ENCODE data around the gene DENND5A. TPM values are rescaled to one million over a fixed set of nuclear protein-coding genes. Genes with fewer than 3 reads are reported as not detected.
"Not testable (repeated sequence)": the region's sequence is repeated elsewhere in the genome, so short reads cannot be mapped to it uniquely, and the experiment has no call there.

The DENND5A gene
- total RNA-seq, 3 donors from 2014 or later: 8.3 to 75.7 (median 17.3) TPM

GRCh38 chr11:9169595-9170295 lies 95.4 kb downstream of the DENND5A start:
- DNase-seq (no peak), ATAC-seq (no peak)
- no peak overlapping the region for H3K4me3 ChIP-seq
- H3K4me1 ChIP-seq (ENCODE audit: low read depth): no peaks in the 10 kb centered on the region
- TF ChIP-seq CTCF (IDR thresholded peaks at IDR 0.05): no peak
- intact Hi-C loops (cut with DNase I, micrococcal nuclease): no loop called here
- H3K9me3 ChIP-seq: no peaks in the 10 kb centered on the region
- no peaks in the 10 kb centered on the region for H3K36me3 ChIP-seq (ENCODE audit: low read depth)

GRCh38 chr11:9161991-9162390 lies 103.2 kb downstream of the DENND5A start:
- H3K9me3 ChIP-seq; DNase-seq; H3K4me3 ChIP-seq; H3K36me3 ChIP-seq (ENCODE audit: low read depth); ATAC-seq; intact Hi-C loops (cut with DNase I, micrococcal nuclease); H3K4me1 ChIP-seq (ENCODE audit: low read depth): not testable (repeated sequence)

GRCh38 chr11:9160166-9160565 lies 105.0 kb downstream of the DENND5A start:
- ATAC-seq (no peak), DNase-seq (no peak)
- H3K4me3 ChIP-seq: no peak overlapping the region
- H3K4me1 ChIP-seq (ENCODE audit: low read depth): no peaks in the 10 kb centered on the region
- H3K36me3 ChIP-seq (ENCODE audit: low read depth): no peaks in the 10 kb centered on the region
- no peak for TF ChIP-seq CTCF (IDR thresholded peaks at IDR 0.05)
- H3K9me3 ChIP-seq: no peaks in the 10 kb centered on the region
- intact Hi-C loops (cut with DNase I, micrococcal nuclease): no loop called here

- Histone ChIP-seq H3K4me1 (ENCODE audit: low read depth) (no peaks in the 10 kb centered on the region), H3K36me3 (ENCODE audit: low read depth) (peaks cover 3% of the 10 kb centered on the region), H3K9me3 (no peaks in the 10 kb centered on the region), H3K4me3 (no peak overlapping the region)
- DNase-seq (no peak), ATAC-seq (no peak)
- TF ChIP-seq CTCF (IDR thresholded peaks at IDR 0.05): no peak
- intact Hi-C loops (cut with DNase I, micrococcal nuclease): no loop called here
Measured at GRCh38 chr11:9158898-9159391, 106.2 kb downstream of the DENND5A start.

- ATAC-seq (no peak), DNase-seq (no peak)
- no peaks in the 10 kb centered on the region for H3K4me1 ChIP-seq (ENCODE audit: low read depth)
- H3K4me3 ChIP-seq: no peak overlapping the region
- intact Hi-C loops (cut with DNase I, micrococcal nuclease): no loop called here
- TF ChIP-seq CTCF (IDR thresholded peaks at IDR 0.05): no peak
- no peaks in the 10 kb centered on the region for H3K9me3 ChIP-seq
- peaks cover 3% of the 10 kb centered on the region for H3K36me3 ChIP-seq (ENCODE audit: low read depth)
Measured at GRCh38 chr11:9155930-9156329, 109.2 kb downstream of the DENND5A start.

- Histone ChIP-seq H3K4me1 (ENCODE audit: low read depth) (no peaks in the 10 kb centered on the region), H3K4me3 (no peak overlapping the region), H3K9me3 (no peaks in the 10 kb centered on the region), H3K36me3 (ENCODE audit: low read depth) (peaks cover 3% of the 10 kb centered on the region)
- intact Hi-C loops (cut with DNase I, micrococcal nuclease): no loop called here
- TF ChIP-seq CTCF (IDR thresholded peaks at IDR 0.05): no peak
- DNase-seq: peak in 1 of 3 donors; percentile 5
- ATAC-seq: no peak
Measured at GRCh38 chr11:9153651-9154050, 111.5 kb downstream of the DENND5A start.
